HG03097 (cell line): Measurements from ENCODE around the gene BCL11A.

Experiments used
- ATAC-seq: cut with Tn5 transposase; IDR thresholded peaks from one replicate; pipeline ENCODE4 v1.9.1; 2021; ENCODE audit not compliant: unreplicated experiment, low FRiP score

BCL11A gene

DNA sequence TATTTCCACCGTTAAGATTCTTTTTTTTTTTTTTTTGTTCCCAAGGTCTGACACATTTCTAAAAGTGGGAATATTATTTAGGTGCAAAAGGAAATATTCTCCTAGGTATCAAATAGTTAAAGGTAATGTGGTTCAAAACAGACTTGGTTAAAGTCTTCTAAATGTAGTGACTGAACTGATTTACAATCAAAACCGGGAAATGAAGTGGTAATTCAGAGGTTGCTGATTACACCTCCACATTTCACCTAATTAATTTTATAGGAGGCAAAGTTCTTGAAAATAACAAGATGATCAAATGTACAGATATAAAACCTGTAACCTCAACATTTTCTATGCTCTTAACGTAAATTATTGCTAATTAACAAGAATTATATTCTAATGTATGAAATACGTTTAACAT is 5.1 kb downstream of the BCL11A start:
- no peak for ATAC-seq

GRCh38 chr2:60547841-60548240 is 5.6 kb downstream of the BCL11A start:
- no peak for ATAC-seq

DNA sequence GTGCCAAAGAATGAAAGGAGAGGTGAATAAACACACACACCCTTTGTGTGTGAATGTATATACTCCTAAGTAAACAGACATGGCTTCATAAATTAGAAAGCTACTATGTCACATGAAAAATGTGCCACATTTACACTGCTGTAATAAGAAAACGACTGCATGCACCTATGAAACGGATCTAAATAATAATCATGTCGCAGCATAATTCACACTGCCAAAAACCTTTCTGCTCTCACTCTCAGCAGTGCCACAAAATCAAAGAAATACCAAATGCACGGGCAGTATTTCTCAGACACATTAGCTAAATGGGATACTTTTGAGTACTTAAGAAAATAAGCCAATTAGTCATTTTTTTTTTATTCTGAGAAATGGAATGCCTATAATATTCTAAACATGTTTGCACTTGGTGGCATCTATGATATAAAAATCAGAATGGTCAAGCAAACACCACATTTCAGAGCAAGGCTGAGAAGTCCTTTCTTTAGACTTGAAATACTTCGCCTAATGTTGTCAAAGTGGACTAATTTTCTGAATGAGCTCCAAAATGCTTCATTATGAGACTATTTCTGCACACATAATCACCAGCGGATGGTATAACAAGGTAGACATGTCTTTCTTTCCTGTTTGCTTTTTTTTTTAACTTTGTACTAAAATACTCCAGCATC is 6.6 kb downstream of the BCL11A start:
- ATAC-seq: no peak

DNA sequence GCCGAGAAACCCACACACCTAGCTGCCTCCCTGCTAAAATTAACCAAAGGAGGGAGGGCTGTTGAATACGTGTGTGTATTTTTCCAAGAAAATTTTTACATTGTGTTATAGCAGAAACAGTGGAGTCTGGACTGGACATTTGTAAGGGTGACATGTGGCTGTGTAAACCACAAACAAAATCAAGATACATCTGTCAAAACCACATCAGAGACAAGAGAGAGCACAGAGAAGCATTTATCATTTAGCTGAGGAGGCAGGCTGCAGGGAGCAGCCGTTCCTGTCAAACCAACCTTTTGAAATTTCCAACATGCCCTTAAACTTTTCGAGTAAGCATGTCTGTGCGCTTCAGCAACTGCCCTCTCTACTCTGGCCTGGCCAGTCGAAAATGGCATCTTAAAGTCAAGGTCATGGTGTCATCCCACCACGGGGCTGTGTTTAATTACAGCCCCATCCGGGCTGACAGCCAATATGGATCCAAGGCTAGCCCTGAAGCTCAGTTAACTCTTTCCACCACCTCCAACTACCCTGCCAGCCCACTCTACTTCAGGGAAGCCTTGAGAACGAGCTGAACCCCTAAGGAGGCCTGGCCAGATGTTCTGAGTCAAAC is 8.4 kb downstream of the BCL11A start:
- no peak for ATAC-seq

GRCh38 chr2:60544062-60544461 is 9.4 kb downstream of the BCL11A start:
- no peak for ATAC-seq

GRCh38 chr2:60541056-60541651 is 12.3 kb downstream of the BCL11A start:
- no peak for ATAC-seq

- no peak for ATAC-seq
Measured at GRCh38 chr2:60540074-60540473, 13.4 kb downstream of the BCL11A start.

DNA sequence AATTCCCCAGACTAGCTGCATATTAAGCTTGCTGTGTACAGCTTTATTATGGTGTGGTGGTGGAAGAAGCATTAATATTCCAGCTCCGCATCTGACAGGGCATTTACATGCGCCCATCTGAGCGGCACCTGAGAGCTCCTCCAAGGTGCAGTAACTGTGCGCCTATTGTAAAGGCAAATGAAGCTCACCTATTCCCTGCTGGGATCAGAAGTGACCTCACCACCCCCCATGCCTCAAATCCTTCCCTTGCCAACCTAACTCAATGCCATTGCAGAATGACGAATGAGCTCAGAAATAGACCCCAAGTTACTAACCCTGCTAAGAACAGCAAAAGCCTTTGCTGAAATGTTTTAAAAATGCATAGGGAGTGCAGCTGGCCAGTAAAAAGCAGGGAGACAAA is 14.3 kb downstream of the BCL11A start:
- ATAC-seq: no peak

GRCh38 chr2:60538101-60538500 is 15.4 kb downstream of the BCL11A start:
- no peak for ATAC-seq

DNA sequence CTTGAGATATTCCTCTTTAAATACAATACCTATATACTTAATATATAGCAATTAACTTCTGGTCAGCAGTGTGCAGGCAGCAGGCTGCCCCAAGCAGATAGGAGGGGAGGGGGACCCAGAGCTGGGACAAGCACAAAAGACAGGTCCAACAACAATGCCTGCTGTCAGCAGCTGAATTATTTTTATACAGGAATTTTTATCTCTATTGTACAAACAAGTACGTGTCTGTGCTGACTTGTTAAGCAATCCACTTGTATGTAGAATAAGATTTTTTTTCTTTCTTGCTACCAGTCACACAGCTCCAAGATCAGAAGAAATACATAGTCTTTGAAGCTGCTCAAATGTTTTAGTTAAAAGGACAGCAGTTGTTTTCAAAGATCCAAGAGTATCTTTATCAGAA is 16.7 kb downstream of the BCL11A start:
- ATAC-seq: no peak

DNA sequence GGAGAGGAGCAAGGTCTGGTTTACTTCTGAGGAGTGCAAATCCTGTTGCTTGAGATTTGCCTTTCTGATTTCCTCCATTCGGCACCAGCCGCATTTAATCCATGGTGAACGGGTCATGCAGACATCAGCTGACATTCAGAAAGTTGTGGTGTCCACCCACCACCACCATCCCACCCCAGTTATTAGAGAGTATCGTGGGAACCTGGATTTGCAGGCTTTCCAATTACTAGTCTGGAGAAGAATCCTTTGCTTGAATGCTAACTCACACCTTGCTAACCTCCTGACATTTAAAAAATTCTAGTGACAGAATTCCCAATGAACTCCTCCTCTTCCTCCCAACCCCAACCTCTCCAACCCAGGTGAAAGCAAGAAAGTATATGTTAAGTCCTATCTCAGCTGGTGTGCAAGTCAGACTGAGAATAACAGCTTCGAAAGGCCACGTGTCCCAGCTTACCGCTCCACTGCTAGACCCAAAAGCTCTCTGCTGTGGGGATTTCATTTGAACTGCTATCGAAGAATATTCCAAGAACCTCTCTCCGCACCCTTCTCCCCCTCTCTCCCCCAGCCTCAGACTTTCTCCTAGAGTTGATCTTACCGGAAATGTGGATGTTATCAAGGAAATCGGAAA is 17.7 kb downstream of the BCL11A start:
- ATAC-seq: peak; percentile 54

DNA sequence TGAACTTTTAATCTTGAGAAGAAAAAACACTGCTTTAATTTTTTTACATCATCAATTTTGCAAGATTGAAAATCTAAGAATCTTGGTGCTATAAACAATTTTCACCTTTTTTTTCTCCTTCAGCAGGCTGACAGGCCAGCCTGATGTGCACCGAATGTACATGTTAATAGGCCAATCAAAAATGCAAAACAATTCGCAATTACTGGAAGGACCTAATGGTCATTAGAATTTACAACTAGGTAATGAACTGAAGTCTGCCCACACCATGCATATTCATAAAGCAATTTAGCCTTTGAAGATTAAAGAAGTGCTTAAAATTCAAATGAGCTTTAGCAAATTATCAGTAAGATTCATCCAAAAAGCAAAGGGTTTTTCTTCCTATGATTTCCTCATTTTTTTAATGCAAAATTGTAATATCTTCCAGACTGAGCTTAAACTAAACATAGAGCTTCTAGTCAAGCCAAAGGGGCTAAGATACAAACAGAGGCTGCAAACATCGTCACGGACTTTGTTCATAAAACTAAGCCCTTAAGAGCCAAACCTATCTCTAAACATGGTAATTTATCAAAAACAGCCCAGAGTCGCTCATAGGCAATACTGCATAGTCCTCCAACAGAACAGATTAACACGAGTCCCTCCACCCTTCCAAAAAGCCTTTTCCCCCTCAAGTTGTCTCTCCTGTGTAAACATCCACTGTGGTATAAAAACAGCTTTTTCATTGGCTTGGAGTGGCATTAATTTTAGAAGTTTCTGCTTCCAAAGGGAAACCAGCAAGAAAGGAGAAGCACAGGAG is 18.4 kb downstream of the BCL11A start:
- ATAC-seq: no peak

- no peak for ATAC-seq
Measured at GRCh38 chr2:60534052-60534685, 19.3 kb downstream of the BCL11A start.

- ATAC-seq: no peak
Measured at GRCh38 chr2:60533101-60534051, 20.1 kb downstream of the BCL11A start.

DNA sequence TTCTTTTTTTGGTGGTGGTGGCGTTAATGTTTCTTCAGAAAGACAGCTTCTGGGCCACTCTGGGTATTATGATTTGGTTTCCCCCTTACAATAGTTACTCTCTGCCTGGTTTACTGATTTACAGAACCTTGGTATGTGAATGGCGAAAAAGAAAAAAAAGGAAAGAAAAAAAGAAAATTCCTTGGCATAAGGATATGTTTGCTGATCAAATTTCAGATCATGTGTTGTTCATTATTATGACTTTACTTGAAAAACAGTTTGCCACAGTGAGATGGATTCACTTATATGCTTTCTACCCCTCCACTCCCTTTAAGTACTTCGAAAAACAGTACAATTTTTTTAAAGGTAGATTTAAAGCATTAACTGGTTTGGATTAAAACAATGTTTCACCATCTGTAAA is 21.0 kb downstream of the BCL11A start:
- ATAC-seq: no peak

DNA sequence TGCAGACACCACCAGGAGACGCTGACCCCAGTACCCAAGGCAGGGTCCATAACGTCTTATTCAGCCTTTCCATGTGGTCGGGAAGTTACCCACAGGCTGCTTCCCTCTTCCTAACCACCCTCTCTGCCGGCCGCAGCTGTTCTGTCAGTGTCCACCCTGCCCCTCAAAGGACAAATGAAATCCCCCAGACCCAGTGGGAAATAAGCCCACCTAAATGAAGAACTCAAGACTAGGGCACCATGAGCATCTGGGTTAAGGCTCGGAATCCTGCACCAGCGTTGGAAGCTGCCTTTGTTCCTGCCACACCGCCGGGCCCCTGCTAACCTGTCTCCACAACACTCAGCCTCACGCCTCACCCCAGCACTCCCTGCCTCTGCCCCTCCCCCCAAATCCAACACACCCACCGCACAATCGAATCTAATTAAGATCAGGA is 21.7 kb downstream of the BCL11A start:
- no peak for ATAC-seq

GRCh38 chr2:60530660-60531281 is 22.7 kb downstream of the BCL11A start:
- no peak for ATAC-seq

- ATAC-seq: no peak
Measured at GRCh38 chr2:60529785-60530627, 23.4 kb downstream of the BCL11A start.
